SK-N-SH treated with all-trans-retinoic acid at 6 μM for 48 hours (cell line): Measurements from ENCODE around the gene RPLP1.

Experiments used
- ATAC-seq: fragments of 200-7000 bp; cut with Tn5 transposase; 3 replicates; pipeline ENCODE4 v1.9.1; 2020; ENCODE audit warnings: mild to moderate bottlenecking, moderate library complexity
- ARNTL ChIP-seq: fragments of 450-650 bp; formaldehyde crosslinking; IDR thresholded peaks from 2 replicates; pipeline ENCODE4 v1.5.0; 2020; ENCODE audit warnings: low read depth, mild to moderate bottlenecking, moderate library complexity, borderline replicate concordance
- BACH2 ChIP-seq: fragments of 250-450 bp; sonication (Bioruptor Pico); IDR thresholded peaks from 2 replicates; pipeline ENCODE4 v1.9.0; 2021; ENCODE audit warnings: mild to moderate bottlenecking, borderline replicate concordance
- CREB5 ChIP-seq: fragments of 250-450 bp; sonication (Bioruptor Pico); IDR thresholded peaks from 2 replicates; pipeline ENCODE4 v1.5.1; 2020; ENCODE audit warnings: low read depth, mild to moderate bottlenecking, moderate library complexity
- CSDC2 ChIP-seq: fragments of 250-450 bp; sonication (Bioruptor Pico); IDR thresholded peaks from 2 replicates; pipeline ENCODE4 v1.5.0; 2020; ENCODE audit warnings: mild to moderate bottlenecking, moderate library complexity
- ESRRG ChIP-seq: fragments of 250-450 bp; sonication (Bioruptor Pico); IDR thresholded peaks from 2 replicates; pipeline ENCODE4 v1.6.1; 2021; ENCODE audit warnings: mild to moderate bottlenecking
- GLIS3 ChIP-seq: fragments of 250-450 bp; sonication (Bioruptor Pico); IDR thresholded peaks from 2 replicates; pipeline ENCODE4 v1.5.0; 2020; ENCODE audit warnings: mild to moderate bottlenecking, moderate library complexity
- ISL1 ChIP-seq: fragments of 250-450 bp; sonication (Bioruptor Pico); IDR thresholded peaks from 2 replicates; pipeline ENCODE4 v2.1.2; 2022; ENCODE audit warnings: mild to moderate bottlenecking, moderate library complexity
- OSR1 ChIP-seq: fragments of 250-450 bp; sonication (Bioruptor Pico); IDR thresholded peaks from 2 replicates; pipeline ENCODE4 v1.8.0; 2022; ENCODE audit warnings: moderate library complexity, mild to moderate bottlenecking, inconsistent platforms
- PATZ1 ChIP-seq: fragments of 250-450 bp; sonication (Bioruptor Pico); IDR thresholded peaks from 2 replicates; pipeline ENCODE4 v1.8.0; 2020; ENCODE audit warnings: mild to moderate bottlenecking, moderate library complexity, borderline replicate concordance
- RARB ChIP-seq: fragments of 250-450 bp; sonication (Bioruptor Pico); IDR thresholded peaks from 2 replicates; pipeline ENCODE4 v1.8.0; 2021; ENCODE audit warnings: mild to moderate bottlenecking, moderate library complexity
- SNAI2 ChIP-seq: fragments of 250-450 bp; sonication (Bioruptor Pico); IDR thresholded peaks from 2 replicates; pipeline ENCODE4 v1.5.0; 2020; ENCODE audit warnings: mild to moderate bottlenecking, moderate library complexity
- TCF4 ChIP-seq: fragments of 250-450 bp; sonication (Bioruptor Pico); IDR thresholded peaks from 2 replicates; pipeline ENCODE4 v1.8.0; 2021; ENCODE audit warnings: mild to moderate bottlenecking, moderate library complexity, borderline replicate concordance
- TOX ChIP-seq: fragments of 250-450 bp; sonication (Bioruptor Pico); IDR thresholded peaks from 2 replicates; pipeline ENCODE4 v1.8.0; 2021; ENCODE audit warnings: mild to moderate bottlenecking, moderate library complexity, borderline replicate concordance
- TSHZ2 ChIP-seq: fragments of 250-450 bp; sonication (Bioruptor Pico); IDR thresholded peaks from 2 replicates; pipeline ENCODE4 v1.5.0; 2020; ENCODE audit warnings: mild to moderate bottlenecking, moderate library complexity
- ZFP3 ChIP-seq: fragments of 250-450 bp; sonication (Bioruptor Pico); IDR thresholded peaks from 2 replicates; pipeline ENCODE4 v1.5.0; 2020; ENCODE audit warnings: mild to moderate bottlenecking, moderate library complexity
- ZFP30 ChIP-seq: fragments of 450-650 bp; formaldehyde crosslinking; IDR thresholded peaks from 2 replicates; pipeline ENCODE4 v1.5.0; 2022; ENCODE audit warnings: mild to moderate bottlenecking, moderate library complexity
- ZNF565 ChIP-seq: fragments of 450-650 bp; formaldehyde crosslinking; conservative IDR thresholded peaks from 2 replicates; pipeline ENCODE4 v1.5.0; 2020; ENCODE audit warnings: low read depth, mild to moderate bottlenecking, moderate library complexity
- ZNF70 ChIP-seq: fragments of 450-650 bp; formaldehyde crosslinking; IDR thresholded peaks from 2 replicates; pipeline ENCODE4 v1.5.0; 2020; ENCODE audit warnings: mild to moderate bottlenecking, moderate library complexity
- ZNF8 ChIP-seq: fragments of 450-650 bp; formaldehyde crosslinking; IDR thresholded peaks from 2 replicates; pipeline ENCODE4 v1.5.0; 2020; ENCODE audit warnings: mild to moderate bottlenecking, moderate library complexity
- TF ChIP-seq, protein P1 (sequence below): fragments of 250-450 bp; sonication (Bioruptor Pico); IDR thresholded peaks from 2 replicates; pipeline ENCODE4 v1.8.0; 2021; ENCODE audit warnings: low read depth, mild to moderate bottlenecking, moderate library complexity, borderline replicate concordance
- TF ChIP-seq, protein P2 (sequence below): fragments of 250-450 bp; sonication (Bioruptor Pico); IDR thresholded peaks from 2 replicates; pipeline ENCODE4 v1.5.1; 2021; ENCODE audit warnings: mild to moderate bottlenecking, moderate library complexity

RPLP1 gene

GRCh38 chr15:69498987-69499386 lies 46.4 kb downstream of the RPLP1 start:
- TF ChIP-seq TOX (CRISPR knock-in tag) (no peak), ZNF70 (no peak), CREB5 (CRISPR knock-in tag) (no peak), ZNF565 (CRISPR knock-in tag) (no peak), PATZ1 (no peak), ARNTL (CRISPR knock-in tag) (no peak), ZFP30 (CRISPR knock-in tag) (no peak), CSDC2 (no peak)
- ATAC-seq = no peak

DNA sequence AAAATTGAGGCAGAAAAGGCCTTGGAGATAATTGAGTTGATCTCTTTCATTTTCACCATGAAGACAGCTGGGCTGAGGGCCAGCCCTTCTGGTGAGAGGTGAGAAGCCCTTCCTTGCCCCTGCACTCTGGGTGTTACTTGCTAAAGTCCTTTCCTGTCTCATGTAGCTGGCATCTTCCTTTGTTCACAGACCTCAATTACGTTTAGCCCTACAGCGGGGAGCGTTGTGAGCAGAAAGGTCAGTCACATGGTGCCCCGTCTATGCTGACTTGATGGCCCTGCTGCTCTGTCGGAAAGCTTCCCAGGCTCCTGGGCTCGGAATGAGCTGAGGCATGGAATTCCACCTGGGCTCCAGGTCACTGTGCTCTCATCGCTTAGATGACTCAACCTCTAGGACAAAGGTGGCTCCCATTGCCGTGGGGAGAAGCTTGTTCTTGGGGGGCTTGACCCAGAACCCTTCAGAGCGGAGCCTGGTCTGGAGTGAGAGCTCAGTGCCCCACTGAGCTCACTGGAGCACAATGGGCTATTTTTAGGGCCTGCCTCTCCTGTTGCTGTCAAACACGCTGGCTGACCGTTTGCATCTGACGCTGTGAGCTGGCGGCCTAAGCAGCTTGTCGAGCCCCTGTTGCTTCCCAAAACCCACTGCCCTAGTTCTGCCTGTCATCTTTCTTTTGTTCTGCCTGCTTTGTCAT lies 47.0 kb downstream of the RPLP1 start:
- no peak for ATAC-seq
- TF ChIP-seq, protein P1, sequence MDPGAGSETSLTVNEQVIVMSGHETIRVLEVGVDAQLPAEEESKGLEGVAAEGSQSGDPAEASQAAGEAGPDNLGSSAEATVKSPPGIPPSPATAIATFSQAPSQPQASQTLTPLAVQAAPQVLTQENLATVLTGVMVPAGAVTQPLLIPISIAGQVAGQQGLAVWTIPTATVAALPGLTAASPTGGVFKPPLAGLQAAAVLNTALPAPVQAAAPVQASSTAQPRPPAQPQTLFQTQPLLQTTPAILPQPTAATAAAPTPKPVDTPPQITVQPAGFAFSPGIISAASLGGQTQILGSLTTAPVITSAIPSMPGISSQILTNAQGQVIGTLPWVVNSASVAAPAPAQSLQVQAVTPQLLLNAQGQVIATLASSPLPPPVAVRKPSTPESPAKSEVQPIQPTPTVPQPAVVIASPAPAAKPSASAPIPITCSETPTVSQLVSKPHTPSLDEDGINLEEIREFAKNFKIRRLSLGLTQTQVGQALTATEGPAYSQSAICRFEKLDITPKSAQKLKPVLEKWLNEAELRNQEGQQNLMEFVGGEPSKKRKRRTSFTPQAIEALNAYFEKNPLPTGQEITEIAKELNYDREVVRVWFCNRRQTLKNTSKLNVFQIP (CRISPR knock-in tag) = no peak
- TF ChIP-seq SNAI2 = no peak
- no peak for TF ChIP-seq ISL1
- TF ChIP-seq BACH2 (CRISPR knock-in tag) = no peak
- TF ChIP-seq TOX (CRISPR knock-in tag) = no peak
- no peak for TF ChIP-seq ARNTL (CRISPR knock-in tag)

GRCh38 chr15:69500339-69500738 lies 47.7 kb downstream of the RPLP1 start:
- ATAC-seq = no peak
- TF ChIP-seq RARB (CRISPR knock-in tag) (no peak), CSDC2 (no peak), BACH2 (CRISPR knock-in tag) (no peak), PATZ1 (no peak), TSHZ2 (CRISPR knock-in tag) (no peak), ZNF8 (CRISPR knock-in tag) (no peak), GLIS3 (CRISPR knock-in tag) (no peak), CREB5 (CRISPR knock-in tag) (no peak), OSR1 (no peak), ZFP30 (CRISPR knock-in tag) (no peak), ZNF70 (no peak), ESRRG (no peak), ARNTL (CRISPR knock-in tag) (no peak), TOX (CRISPR knock-in tag) (no peak), TCF4 (CRISPR knock-in tag) (no peak), ZFP3 (no peak), ISL1 (no peak), ZNF565 (CRISPR knock-in tag) (no peak)
- TF ChIP-seq, protein P1 (CRISPR knock-in tag) = no peak
- TF ChIP-seq, protein P2, sequence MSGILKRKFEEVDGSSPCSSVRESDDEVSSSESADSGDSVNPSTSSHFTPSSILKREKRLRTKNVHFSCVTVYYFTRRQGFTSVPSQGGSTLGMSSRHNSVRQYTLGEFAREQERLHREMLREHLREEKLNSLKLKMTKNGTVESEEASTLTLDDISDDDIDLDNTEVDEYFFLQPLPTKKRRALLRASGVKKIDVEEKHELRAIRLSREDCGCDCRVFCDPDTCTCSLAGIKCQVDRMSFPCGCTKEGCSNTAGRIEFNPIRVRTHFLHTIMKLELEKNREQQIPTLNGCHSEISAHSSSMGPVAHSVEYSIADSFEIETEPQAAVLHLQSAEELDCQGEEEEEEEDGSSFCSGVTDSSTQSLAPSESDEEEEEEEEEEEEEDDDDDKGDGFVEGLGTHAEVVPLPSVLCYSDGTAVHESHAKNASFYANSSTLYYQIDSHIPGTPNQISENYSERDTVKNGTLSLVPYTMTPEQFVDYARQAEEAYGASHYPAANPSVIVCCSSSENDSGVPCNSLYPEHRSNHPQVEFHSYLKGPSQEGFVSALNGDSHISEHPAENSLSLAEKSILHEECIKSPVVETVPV (CRISPR knock-in tag) = no peak
